ENCODE results near the gene KBTBD12. TPM values are rescaled to one million over a fixed set of nuclear protein-coding genes. Genes with fewer than 3 reads are reported as not detected.

The KBTBD12 gene
- total and polyA plus RNA-seq, 2 of the 13 experiments (the other 11 are each of a cell fraction or from before 2014, with no cell fraction given) = not detected

DNA sequence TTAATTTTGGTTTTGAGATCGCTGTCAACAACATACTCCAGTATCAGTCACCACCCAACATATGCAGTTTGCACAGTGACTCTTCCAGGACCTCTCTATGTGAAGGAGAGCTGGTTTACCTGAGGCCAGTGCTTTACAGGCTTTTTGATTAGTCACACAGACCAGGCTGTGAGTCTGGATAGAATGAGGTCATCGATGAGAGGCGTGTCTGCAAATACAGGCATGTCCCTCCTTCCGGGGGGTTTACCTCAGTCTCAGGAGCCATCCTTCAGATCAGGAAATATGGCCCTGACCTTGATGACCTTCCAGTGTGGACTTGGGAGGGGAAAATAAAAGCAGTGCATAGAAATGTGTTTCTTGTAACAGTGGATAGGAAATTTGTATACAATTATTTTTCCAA is 46.9 kb downstream of the KBTBD12 start (continued):
- TF ChIP-seq ARID5B (CRISPR knock-in tag; IDR thresholded peaks at IDR 0.05) (peak; percentile 67), CREB1 (IDR thresholded peaks at IDR 0.05) (no peak), CREB1 (CRISPR knock-in tag; IDR thresholded peaks at IDR 0.05) (0 out of 2 replicates have a peak, but pooled peaks have one; percentile 36), ZNF589 (CRISPR knock-in tag; conservative IDR thresholded peaks at IDR 0.05) (no peak), EEA1 (CRISPR knock-in tag; IDR thresholded peaks at IDR 0.05; ENCODE audit: borderline replicate concordance) (no peak), SAP130 (CRISPR knock-in tag; IDR thresholded peaks at IDR 0.05; ENCODE audit: low read depth) (no peak), TCF7 (IDR thresholded peaks at IDR 0.05; ENCODE audit: low read depth) (peak; percentile 20; the same call in 1 of the 2 replicates), ZNF20 (CRISPR knock-in tag; IDR thresholded peaks at IDR 0.05) (no peak), ETV5 (CRISPR knock-in tag; IDR thresholded peaks at IDR 0.05; ENCODE audit: borderline replicate concordance) (peak; percentile 86; the same call in 1 of the 2 replicates), GABPB1 (CRISPR knock-in tag; IDR thresholded peaks at IDR 0.05) (peak; percentile 54; the same call in 1 of the 2 replicates)
- TF ChIP-seq, protein P1, sequence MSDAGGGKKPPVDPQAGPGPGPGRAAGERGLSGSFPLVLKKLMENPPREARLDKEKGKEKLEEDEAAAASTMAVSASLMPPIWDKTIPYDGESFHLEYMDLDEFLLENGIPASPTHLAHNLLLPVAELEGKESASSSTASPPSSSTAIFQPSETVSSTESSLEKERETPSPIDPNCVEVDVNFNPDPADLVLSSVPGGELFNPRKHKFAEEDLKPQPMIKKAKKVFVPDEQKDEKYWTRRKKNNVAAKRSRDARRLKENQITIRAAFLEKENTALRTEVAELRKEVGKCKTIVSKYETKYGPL (CRISPR knock-in tag; IDR thresholded peaks at IDR 0.05) = no peak
- TF ChIP-seq, protein P2, sequence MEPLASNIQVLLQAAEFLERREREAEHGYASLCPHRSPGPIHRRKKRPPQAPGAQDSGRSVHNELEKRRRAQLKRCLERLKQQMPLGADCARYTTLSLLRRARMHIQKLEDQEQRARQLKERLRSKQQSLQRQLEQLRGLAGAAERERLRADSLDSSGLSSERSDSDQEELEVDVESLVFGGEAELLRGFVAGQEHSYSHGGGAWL (CRISPR knock-in tag; IDR thresholded peaks at IDR 0.05) = no peak
- TF ChIP-seq, protein P3, sequence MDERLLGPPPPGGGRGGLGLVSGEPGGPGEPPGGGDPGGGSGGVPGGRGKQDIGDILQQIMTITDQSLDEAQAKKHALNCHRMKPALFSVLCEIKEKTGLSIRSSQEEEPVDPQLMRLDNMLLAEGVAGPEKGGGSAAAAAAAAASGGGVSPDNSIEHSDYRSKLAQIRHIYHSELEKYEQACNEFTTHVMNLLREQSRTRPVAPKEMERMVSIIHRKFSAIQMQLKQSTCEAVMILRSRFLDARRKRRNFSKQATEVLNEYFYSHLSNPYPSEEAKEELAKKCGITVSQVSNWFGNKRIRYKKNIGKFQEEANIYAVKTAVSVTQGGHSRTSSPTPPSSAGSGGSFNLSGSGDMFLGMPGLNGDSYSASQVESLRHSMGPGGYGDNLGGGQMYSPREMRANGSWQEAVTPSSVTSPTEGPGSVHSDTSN (CRISPR knock-in tag; IDR thresholded peaks at IDR 0.05) = no peak
- TF ChIP-seq, protein P4, sequence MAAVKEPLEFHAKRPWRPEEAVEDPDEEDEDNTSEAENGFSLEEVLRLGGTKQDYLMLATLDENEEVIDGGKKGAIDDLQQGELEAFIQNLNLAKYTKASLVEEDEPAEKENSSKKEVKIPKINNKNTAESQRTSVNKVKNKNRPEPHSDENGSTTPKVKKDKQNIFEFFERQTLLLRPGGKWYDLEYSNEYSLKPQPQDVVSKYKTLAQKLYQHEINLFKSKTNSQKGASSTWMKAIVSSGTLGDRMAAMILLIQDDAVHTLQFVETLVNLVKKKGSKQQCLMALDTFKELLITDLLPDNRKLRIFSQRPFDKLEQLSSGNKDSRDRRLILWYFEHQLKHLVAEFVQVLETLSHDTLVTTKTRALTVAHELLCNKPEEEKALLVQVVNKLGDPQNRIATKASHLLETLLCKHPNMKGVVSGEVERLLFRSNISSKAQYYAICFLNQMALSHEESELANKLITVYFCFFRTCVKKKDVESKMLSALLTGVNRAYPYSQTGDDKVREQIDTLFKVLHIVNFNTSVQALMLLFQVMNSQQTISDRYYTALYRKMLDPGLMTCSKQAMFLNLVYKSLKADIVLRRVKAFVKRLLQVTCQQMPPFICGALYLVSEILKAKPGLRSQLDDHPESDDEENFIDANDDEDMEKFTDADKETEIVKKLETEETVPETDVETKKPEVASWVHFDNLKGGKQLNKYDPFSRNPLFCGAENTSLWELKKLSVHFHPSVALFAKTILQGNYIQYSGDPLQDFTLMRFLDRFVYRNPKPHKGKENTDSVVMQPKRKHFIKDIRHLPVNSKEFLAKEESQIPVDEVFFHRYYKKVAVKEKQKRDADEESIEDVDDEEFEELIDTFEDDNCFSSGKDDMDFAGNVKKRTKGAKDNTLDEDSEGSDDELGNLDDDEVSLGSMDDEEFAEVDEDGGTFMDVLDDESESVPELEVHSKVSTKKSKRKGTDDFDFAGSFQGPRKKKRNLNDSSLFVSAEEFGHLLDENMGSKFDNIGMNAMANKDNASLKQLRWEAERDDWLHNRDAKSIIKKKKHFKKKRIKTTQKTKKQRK (IDR thresholded peaks at IDR 0.05; ENCODE audit: low read length) = no peak
- TF ChIP-seq, protein P5, sequence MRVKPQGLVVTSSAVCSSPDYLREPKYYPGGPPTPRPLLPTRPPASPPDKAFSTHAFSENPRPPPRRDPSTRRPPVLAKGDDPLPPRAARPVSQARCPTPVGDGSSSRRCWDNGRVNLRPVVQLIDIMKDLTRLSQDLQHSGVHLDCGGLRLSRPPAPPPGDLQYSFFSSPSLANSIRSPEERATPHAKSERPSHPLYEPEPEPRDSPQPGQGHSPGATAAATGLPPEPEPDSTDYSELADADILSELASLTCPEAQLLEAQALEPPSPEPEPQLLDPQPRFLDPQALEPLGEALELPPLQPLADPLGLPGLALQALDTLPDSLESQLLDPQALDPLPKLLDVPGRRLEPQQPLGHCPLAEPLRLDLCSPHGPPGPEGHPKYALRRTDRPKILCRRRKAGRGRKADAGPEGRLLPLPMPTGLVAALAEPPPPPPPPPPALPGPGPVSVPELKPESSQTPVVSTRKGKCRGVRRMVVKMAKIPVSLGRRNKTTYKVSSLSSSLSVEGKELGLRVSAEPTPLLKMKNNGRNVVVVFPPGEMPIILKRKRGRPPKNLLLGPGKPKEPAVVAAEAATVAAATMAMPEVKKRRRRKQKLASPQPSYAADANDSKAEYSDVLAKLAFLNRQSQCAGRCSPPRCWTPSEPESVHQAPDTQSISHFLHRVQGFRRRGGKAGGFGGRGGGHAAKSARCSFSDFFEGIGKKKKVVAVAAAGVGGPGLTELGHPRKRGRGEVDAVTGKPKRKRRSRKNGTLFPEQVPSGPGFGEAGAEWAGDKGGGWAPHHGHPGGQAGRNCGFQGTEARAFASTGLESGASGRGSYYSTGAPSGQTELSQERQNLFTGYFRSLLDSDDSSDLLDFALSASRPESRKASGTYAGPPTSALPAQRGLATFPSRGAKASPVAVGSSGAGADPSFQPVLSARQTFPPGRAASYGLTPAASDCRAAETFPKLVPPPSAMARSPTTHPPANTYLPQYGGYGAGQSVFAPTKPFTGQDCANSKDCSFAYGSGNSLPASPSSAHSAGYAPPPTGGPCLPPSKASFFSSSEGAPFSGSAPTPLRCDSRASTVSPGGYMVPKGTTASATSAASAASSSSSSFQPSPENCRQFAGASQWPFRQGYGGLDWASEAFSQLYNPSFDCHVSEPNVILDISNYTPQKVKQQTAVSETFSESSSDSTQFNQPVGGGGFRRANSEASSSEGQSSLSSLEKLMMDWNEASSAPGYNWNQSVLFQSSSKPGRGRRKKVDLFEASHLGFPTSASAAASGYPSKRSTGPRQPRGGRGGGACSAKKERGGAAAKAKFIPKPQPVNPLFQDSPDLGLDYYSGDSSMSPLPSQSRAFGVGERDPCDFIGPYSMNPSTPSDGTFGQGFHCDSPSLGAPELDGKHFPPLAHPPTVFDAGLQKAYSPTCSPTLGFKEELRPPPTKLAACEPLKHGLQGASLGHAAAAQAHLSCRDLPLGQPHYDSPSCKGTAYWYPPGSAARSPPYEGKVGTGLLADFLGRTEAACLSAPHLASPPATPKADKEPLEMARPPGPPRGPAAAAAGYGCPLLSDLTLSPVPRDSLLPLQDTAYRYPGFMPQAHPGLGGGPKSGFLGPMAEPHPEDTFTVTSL (CRISPR knock-in tag; IDR thresholded peaks at IDR 0.05; ENCODE audit: borderline replicate concordance) = no peak

All from HepG2 (cell line).